Mononuclear cell (primary cell): ENCODE results near the gene SLC27A3. TPM values are rescaled to one million over a fixed set of nuclear protein-coding genes. Genes with fewer than 3 reads are reported as not detected.
A peak's percentile ranks its signal among the peaks of the same experiment; 100 is the strongest.
"Not testable (repeated sequence)": the region's sequence is repeated elsewhere in the genome, so short reads cannot be mapped to it uniquely, and the experiment has no call there.

Experiments
- H3K27me3 ChIP-seq: 2 replicates; pipeline ENCODE4 v1.6.0; 2011; ENCODE audit warnings: low read length, control low read depth; ENCODE audit not compliant: insufficient read depth
- H3K4me1 ChIP-seq: 2 replicates; pipeline ENCODE4 v1.5.1; 2011; ENCODE audit warnings: mild to moderate bottlenecking, low read length, control low read depth; ENCODE audit not compliant: insufficient read depth
- H3K4me3 ChIP-seq: 2 replicates; pipeline ENCODE4 v1.5.1; 2011; ENCODE audit warnings: mild to moderate bottlenecking, low read length, moderate library complexity
- H3K9me3 ChIP-seq: 2 replicates; pipeline ENCODE4 v1.5.1; 2011; ENCODE audit warnings: low read depth, mild to moderate bottlenecking, control low read depth, low read length
- total RNA-seq: library from RNA; depleted of rRNA; stranded (reverse); fragments of >200 nt; gene quantifications from one replicate; pipeline ENCODE4 v1.2.3, GENCODE V29; 2012

Gene SLC27A3
- total RNA-seq, 1 donor: 7.5 TPM

DNA sequence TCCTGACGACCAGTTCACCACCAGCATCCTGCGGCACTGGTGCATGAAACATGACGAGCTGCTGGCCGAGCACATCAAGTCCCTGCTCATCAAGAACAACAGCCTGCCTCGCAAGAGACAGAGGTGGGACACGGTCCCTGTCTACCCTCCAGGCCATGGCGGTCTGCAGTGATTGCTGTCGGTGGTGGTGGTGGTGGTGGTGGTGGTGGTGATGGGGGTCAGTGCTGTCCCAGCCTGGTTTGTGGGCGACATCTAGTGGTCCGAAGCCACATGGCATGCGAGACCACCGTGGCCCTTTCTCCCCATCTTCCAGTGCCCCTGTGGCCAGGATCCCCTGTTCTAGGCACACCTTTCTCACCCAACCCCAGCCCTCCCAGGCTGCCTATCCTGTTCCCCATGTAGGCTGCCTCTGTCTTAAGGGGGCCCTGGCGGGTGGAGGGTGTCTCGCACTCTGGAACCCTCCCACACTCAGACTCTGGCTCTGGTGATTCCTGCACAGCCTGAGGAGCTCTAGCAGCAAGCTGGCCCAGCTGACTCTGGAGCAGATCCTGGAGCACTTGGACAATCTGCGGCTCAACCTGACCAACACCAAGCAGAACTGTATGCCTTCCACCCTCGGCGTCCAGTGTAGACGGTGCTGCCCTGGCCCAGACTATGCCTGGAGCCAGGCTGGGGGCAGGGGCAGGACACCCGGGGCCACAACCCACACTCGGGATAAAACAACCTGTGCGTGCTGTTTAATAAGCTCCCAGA lies 3.2 kb upstream of the SLC27A3 start:
- Histone ChIP-seq H3K4me1 (peaks cover 64% of the 10 kb centered on the region), H3K4me3 (no peak overlapping the region), H3K9me3 (no peaks in the 10 kb centered on the region), H3K27me3 (no peaks in the 10 kb centered on the region)

GRCh38 chr1:153773096-153773921 lies 1.9 kb upstream of the SLC27A3 start:
- no peaks in the 10 kb centered on the region for H3K27me3 ChIP-seq
- no peak overlapping the region for H3K4me3 ChIP-seq
- H3K9me3 ChIP-seq: no peaks in the 10 kb centered on the region
- H3K4me1 ChIP-seq: peaks cover 76% of the 10 kb centered on the region

GRCh38 chr1:153774026-153774595 lies 1.1 kb upstream of the SLC27A3 start:
- H3K27me3 ChIP-seq: no peaks in the 10 kb centered on the region
- no peaks in the 10 kb centered on the region for H3K9me3 ChIP-seq
- no peak overlapping the region for H3K4me3 ChIP-seq
- peaks cover 68% of the 10 kb centered on the region for H3K4me1 ChIP-seq

GRCh38 chr1:153775458-153776327 lies 486 bp downstream of the SLC27A3 start:
- no peaks in the 10 kb centered on the region for H3K27me3 ChIP-seq
- H3K4me1 ChIP-seq: peaks cover 63% of the 10 kb centered on the region
- no peaks in the 10 kb centered on the region for H3K9me3 ChIP-seq
- H3K4me3 ChIP-seq: peak overlapping the region; percentile 67

DNA sequence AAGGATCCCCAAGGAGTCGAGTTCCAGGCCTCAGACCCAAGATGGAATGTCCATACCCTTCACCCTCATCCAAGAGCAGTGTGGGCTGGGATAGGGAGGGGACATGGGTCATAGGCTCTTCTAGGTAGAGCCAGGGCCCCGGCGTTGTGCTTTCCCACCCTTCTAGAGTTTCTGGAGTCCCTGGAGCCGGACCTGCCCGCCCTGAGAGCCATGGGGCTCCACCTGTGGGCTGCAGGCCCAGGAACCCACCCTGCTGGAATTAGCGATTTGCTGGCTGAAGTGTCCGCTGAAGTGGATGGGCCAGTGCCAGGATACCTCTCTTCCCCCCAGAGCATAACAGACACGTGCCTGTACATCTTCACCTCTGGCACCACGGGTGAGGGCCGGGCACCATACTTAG lies 1.1 kb downstream of the SLC27A3 start:
- H3K9me3 ChIP-seq: no peaks in the 10 kb centered on the region
- H3K4me1 ChIP-seq: peaks cover 63% of the 10 kb centered on the region
- H3K27me3 ChIP-seq: no peaks in the 10 kb centered on the region
- peak overlapping the region; percentile 67 for H3K4me3 ChIP-seq

GRCh38 chr1:153776845-153777370 lies 1.7 kb downstream of the SLC27A3 start:
- Histone ChIP-seq H3K4me1 (peaks cover 63% of the 10 kb centered on the region), H3K4me3 (no peak overlapping the region), H3K9me3 (no peaks in the 10 kb centered on the region), H3K27me3 (no peaks in the 10 kb centered on the region)

- no peaks in the 10 kb centered on the region for H3K27me3 ChIP-seq
- H3K9me3 ChIP-seq: no peaks in the 10 kb centered on the region
- no peak overlapping the region for H3K4me3 ChIP-seq
- H3K4me1 ChIP-seq: peaks cover 59% of the 10 kb centered on the region
Measured at GRCh38 chr1:153777648-153778047, 2.4 kb downstream of the SLC27A3 start.

DNA sequence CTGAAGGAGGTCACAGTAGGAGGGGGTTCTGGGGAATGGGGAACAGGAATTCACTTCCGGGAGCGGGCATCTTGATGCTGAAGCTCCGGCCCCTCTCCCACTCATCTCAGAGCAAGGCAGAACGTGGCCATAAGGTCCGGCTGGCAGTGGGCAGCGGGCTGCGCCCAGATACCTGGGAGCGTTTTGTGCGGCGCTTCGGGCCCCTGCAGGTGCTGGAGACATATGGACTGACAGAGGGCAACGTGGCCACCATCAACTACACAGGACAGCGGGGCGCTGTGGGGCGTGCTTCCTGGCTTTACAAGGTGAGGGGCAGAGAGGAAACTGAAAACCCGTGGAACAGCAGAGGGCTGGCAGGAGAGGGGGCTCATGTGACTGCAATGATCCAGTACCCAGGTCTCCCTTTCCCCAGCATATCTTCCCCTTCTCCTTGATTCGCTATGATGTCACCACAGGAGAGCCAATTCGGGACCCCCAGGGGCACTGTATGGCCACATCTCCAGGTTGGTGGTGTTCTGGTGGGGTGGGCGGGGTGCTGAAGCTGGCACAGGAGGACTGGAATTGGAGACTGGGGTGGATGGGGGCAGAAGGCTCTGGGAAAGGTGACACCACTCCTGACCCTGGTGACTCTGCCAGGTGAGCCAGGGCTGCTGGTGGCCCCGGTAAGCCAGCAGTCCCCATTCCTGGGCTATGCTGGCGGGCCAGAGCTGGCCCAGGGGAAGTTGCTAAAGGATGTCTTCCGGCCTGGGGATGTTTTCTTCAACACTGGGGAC lies 3.0 kb downstream of the SLC27A3 start:
- Histone ChIP-seq H3K9me3 (no peaks in the 10 kb centered on the region), H3K4me1 (peaks cover 59% of the 10 kb centered on the region), H3K27me3 (no peaks in the 10 kb centered on the region), H3K4me3 (no peak overlapping the region)

GRCh38 chr1:153778824-153779519 lies 3.8 kb downstream of the SLC27A3 start:
- peaks cover 55% of the 10 kb centered on the region for H3K4me1 ChIP-seq
- no peaks in the 10 kb centered on the region for H3K27me3 ChIP-seq
- no peak overlapping the region for H3K4me3 ChIP-seq
- H3K9me3 ChIP-seq: no peaks in the 10 kb centered on the region

DNA sequence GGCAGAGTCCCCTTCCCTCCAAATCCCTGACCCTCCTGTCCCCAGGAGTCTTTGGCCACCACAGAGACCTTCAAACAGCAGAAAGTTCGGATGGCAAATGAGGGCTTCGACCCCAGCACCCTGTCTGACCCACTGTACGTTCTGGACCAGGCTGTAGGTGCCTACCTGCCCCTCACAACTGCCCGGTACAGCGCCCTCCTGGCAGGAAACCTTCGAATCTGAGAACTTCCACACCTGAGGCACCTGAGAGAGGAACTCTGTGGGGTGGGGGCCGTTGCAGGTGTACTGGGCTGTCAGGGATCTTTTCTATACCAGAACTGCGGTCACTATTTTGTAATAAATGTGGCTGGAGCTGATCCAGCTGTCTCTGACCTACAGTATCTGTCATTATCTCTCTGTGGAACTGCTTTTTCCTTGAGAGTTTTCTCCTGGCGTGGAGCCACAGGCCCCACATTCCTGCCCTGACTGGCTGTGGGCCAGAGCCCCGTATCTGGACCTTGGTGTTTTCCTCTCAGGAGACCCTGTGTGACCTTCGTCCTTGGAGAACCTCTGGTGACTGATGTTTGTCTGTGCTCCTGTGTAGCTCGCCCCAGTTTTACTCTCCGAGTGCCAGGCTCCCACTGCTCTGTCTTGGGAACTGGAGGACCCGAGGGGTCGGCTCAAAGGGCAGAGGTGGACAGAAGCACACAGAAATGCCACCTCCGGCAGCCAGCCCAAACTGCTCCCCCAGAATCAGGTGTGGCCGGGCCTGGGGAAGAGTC lies 4.8 kb downstream of the SLC27A3 start:
- peaks cover 51% of the 10 kb centered on the region for H3K4me1 ChIP-seq
- H3K27me3 ChIP-seq: no peaks in the 10 kb centered on the region
- no peak overlapping the region for H3K4me3 ChIP-seq
- H3K9me3 ChIP-seq: no peaks in the 10 kb centered on the region

GRCh38 chr1:153780551-153780950 lies 5.3 kb downstream of the SLC27A3 start:
- H3K4me1 ChIP-seq: peaks cover 50% of the 10 kb centered on the region
- H3K4me3 ChIP-seq: no peak overlapping the region
- no peaks in the 10 kb centered on the region for H3K9me3 ChIP-seq
- no peaks in the 10 kb centered on the region for H3K27me3 ChIP-seq

DNA sequence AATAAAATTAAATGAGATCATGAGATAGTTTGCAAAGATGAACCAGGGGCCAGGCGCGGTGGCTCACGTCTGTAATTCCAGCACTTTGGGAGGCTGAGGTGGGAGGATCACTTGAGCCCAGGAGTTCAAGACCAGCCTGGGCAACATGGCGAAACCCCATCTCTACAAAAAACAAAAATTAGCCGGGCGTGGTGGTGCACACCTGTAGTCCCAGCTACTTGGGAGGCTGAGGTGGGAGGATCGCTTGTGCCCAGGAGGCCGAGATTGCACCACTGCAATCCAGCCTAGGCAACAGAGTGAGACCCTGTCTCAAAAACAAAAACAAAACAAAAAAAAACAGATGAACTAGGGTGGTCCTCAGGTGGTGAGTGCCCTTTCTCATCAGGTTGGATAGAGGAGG lies 7.4 kb downstream of the SLC27A3 start:
- not testable (repeated sequence) for H3K9me3 ChIP-seq, H3K27me3 ChIP-seq
- peak overlapping the region; percentile 69 for H3K4me3 ChIP-seq
- peaks cover 32% of the 10 kb centered on the region for H3K4me1 ChIP-seq
